Keratinocyte (primary cell): Measurements from ENCODE around the gene NPRL2.

Source experiments
- CTCF ChIP-seq, 3 experiments: IDR thresholded peaks in 1 of 3; conservative IDR thresholded peaks in 1 of 3; optimal IDR thresholded peaks in 1 of 3; 2 replicates in 2 of 3; 3 replicates in 1 of 3; pipeline versions ENCODE3 to v1.5.1; 2011; ENCODE audit warnings: low read length in 3 of 3, mild to moderate bottlenecking in 3 of 3, moderate library complexity in 2 of 3, control low read depth in 1 of 3, inconsistent platforms in 1 of 3; ENCODE audit not compliant: insufficient read depth in 2 of 3; ENCODE audit errors: extremely low read depth in 1 of 3
- EZH2 ChIP-seq: IDR thresholded peaks from one replicate; pipeline ENCODE4 v1.6.1; 2012; ENCODE audit warnings: inconsistent platforms, mild to moderate bottlenecking, low read length, moderate library complexity

- TF ChIP-seq CTCF (optimal IDR thresholded peaks at IDR 0.05 in 1 of 3, IDR thresholded peaks at IDR 0.05 in 1 of 3, conservative IDR thresholded peaks at IDR 0.05 in 1 of 3; ENCODE audit: extremely low read depth in 1 of 3, insufficient read depth in 2 of 3, low read length in 3 of 3), result no peak
- TF ChIP-seq EZH2, result no peak
Observed at GRCh38 chr3:50340147-50340447, 10.5 kb downstream of the NPRL2 start.
